Measurements from ENCODE around the gene MLN. TPM values are rescaled to one million over a fixed set of nuclear protein-coding genes. Genes with fewer than 3 reads are reported as not detected.
A peak's percentile ranks its signal among the peaks of the same experiment; 100 is the strongest.

The MLN gene
- total and polyA plus RNA-seq, 7 experiments from 2014 or later, result not detected

GRCh38 chr6:33756211-33756954 lies 47.4 kb downstream of the MLN start:
- intact Hi-C loops (cut with micrococcal nuclease), result no loop called here
- H3K9me3 ChIP-seq (ENCODE audit: control insufficient read depth in 2 of 3, low read length in 3 of 3), result no peaks in the 10 kb centered on the region
- ChIA-PET CTCF (interaction anchor here (1.0 kb wide), 1 partner anchor 12 kb away, joined by 3 read pairs; no protein-coding TSS in a partner anchor), POLR2A (no interaction called here)
- Mint-ChIP-seq H3K4me1 (no peaks in the 10 kb centered on the region), H3K9me3 (peaks cover 0 to 1% (median 0%) of the 10 kb centered on the region in 11 donors), H3K27me3 (peaks cover 0 to 2% (median 0%) of the 10 kb centered on the region in 5 donors), H3K36me3 (no peaks in the 10 kb centered on the region), H3K4me3 (no peak overlapping the region), H3K27ac (no peak overlapping the region)
- H3K36me3 ChIP-seq (ENCODE audit: control insufficient read depth in 2 of 3, insufficient read depth in 3 of 3, low read length in 3 of 3), result no peaks in the 10 kb centered on the region
- DNase-seq (no peak), ATAC-seq (no peak)
- no peak overlapping the region for H3K4me3 ChIP-seq (ENCODE audit: low read length)
- no peaks in the 10 kb centered on the region for H3K4me1 ChIP-seq (ENCODE audit: control insufficient read depth in 2 of 2, insufficient read depth in 2 of 2, low read length in 2 of 2)
- H3K27ac ChIP-seq (ENCODE audit: low read depth, low read length), result no peak overlapping the region
- no peaks in the 10 kb centered on the region for H3K27me3 ChIP-seq (ENCODE audit: control insufficient read depth in 2 of 2, insufficient read depth in 2 of 2, low read length in 2 of 2)

GRCh38 chr6:33755070-33755869 lies 48.5 kb downstream of the MLN start:
- DNase-seq (no peak), ATAC-seq (no peak)
- Histone ChIP-seq H3K36me3 (ENCODE audit: control insufficient read depth in 2 of 3, insufficient read depth in 3 of 3, low read length in 3 of 3) (no peaks in the 10 kb centered on the region), H3K9me3 (ENCODE audit: control insufficient read depth in 2 of 3, low read length in 3 of 3) (no peaks in the 10 kb centered on the region), H3K27ac (ENCODE audit: low read depth, low read length) (no peak overlapping the region), H3K4me1 (ENCODE audit: control insufficient read depth in 2 of 2, insufficient read depth in 2 of 2, low read length in 2 of 2) (no peaks in the 10 kb centered on the region), H3K4me3 (ENCODE audit: low read length) (no peak overlapping the region), H3K27me3 (ENCODE audit: control insufficient read depth in 2 of 2, insufficient read depth in 2 of 2, low read length in 2 of 2) (no peaks in the 10 kb centered on the region)
- peaks cover 0 to 1% (median 0%) of the 10 kb centered on the region in 11 donors for H3K9me3 Mint-ChIP-seq
- no peak overlapping the region for H3K27ac Mint-ChIP-seq
- intact Hi-C loops (cut with micrococcal nuclease), result no loop called here
- POLR2A ChIA-PET, result no interaction called here
- no peaks in the 10 kb centered on the region for H3K4me1 Mint-ChIP-seq
- CTCF ChIA-PET, result interaction anchor here (1.2 kb wide), 1 partner anchor 11 kb away, joined by 4 read pairs; no protein-coding TSS in a partner anchor
- no peaks in the 10 kb centered on the region for H3K36me3 Mint-ChIP-seq
- H3K4me3 Mint-ChIP-seq, result no peak overlapping the region
- H3K27me3 Mint-ChIP-seq, result peaks cover 0 to 2% (median 0%) of the 10 kb centered on the region in 5 donors

- Mint-ChIP-seq H3K27ac (no peak overlapping the region), H3K9me3 (peaks cover 0 to 1% (median 0%) of the 10 kb centered on the region in 11 donors), H3K36me3 (no peaks in the 10 kb centered on the region), H3K4me3 (no peak overlapping the region), H3K27me3 (peaks cover 0 to 2% (median 0%) of the 10 kb centered on the region in 5 donors), H3K4me1 (no peaks in the 10 kb centered on the region)
- ChIA-PET POLR2A (no interaction called here), CTCF (interaction anchor here (1.2 kb wide), 1 partner anchor 10 kb away, joined by 4 read pairs; no protein-coding TSS in a partner anchor)
- intact Hi-C loops (cut with micrococcal nuclease), result no loop called here
- no peak for ATAC-seq
- no peak overlapping the region for H3K4me3 ChIP-seq (ENCODE audit: low read length)
- no peaks in the 10 kb centered on the region for H3K36me3 ChIP-seq (ENCODE audit: control insufficient read depth in 2 of 3, insufficient read depth in 3 of 3, low read length in 3 of 3)
- H3K27me3 ChIP-seq (ENCODE audit: control insufficient read depth in 2 of 2, insufficient read depth in 2 of 2, low read length in 2 of 2), result no peaks in the 10 kb centered on the region
- DNase-seq, result no peak
- H3K27ac ChIP-seq (ENCODE audit: low read depth, low read length), result no peak overlapping the region
- no peaks in the 10 kb centered on the region for H3K9me3 ChIP-seq (ENCODE audit: control insufficient read depth in 2 of 3, low read length in 3 of 3)
- no peaks in the 10 kb centered on the region for H3K4me1 ChIP-seq (ENCODE audit: control insufficient read depth in 2 of 2, insufficient read depth in 2 of 2, low read length in 2 of 2)
These were observed 49.6 kb downstream of the MLN start for GRCh38 chr6:33754222-33754621.

- CTCF ChIA-PET, result no interaction called here
- ATAC-seq, result no peak
- no peak overlapping the region for H3K4me3 Mint-ChIP-seq
These were observed 51.2 kb downstream of the MLN start for GRCh38 chr6:33752646-33753015.

GRCh38 chr6:33751771-33752645 lies 51.8 kb downstream of the MLN start:
- H3K9me3 ChIP-seq (ENCODE audit: control insufficient read depth in 2 of 3, low read length in 3 of 3), result no peaks in the 10 kb centered on the region
- Mint-ChIP-seq H3K27me3 (peaks cover 0 to 6% (median 0%) of the 10 kb centered on the region in 5 donors), H3K9me3 (no peaks in the 10 kb centered on the region), H3K4me1 (no peaks in the 10 kb centered on the region), H3K4me3 (no peak overlapping the region), H3K36me3 (no peaks in the 10 kb centered on the region), H3K27ac (no peak overlapping the region)
- ATAC-seq (no peak), DNase-seq (no peak)
- H3K36me3 ChIP-seq (ENCODE audit: control insufficient read depth in 2 of 3, insufficient read depth in 3 of 3, low read length in 3 of 3), result no peaks in the 10 kb centered on the region
- H3K27ac ChIP-seq (ENCODE audit: low read depth, low read length), result no peak overlapping the region
- H3K4me1 ChIP-seq (ENCODE audit: control insufficient read depth in 2 of 2, insufficient read depth in 2 of 2, low read length in 2 of 2), result no peaks in the 10 kb centered on the region
- no peak overlapping the region for H3K4me3 ChIP-seq (ENCODE audit: low read length)
- ChIA-PET CTCF (interaction anchor here (1.8 kb wide), 1 partner anchor 9 kb away, joined by 4 read pairs; no protein-coding TSS in a partner anchor), POLR2A (no interaction called here)
- H3K27me3 ChIP-seq (ENCODE audit: control insufficient read depth in 2 of 2, insufficient read depth in 2 of 2, low read length in 2 of 2), result no peaks in the 10 kb centered on the region
- intact Hi-C loops (cut with micrococcal nuclease), result no loop called here

More at GRCh38 chr6:33752646-33753015, 51.2 kb downstream of the MLN start:
- Mint-ChIP-seq H3K27me3 (peaks cover 0 to 4% (median 0%) of the 10 kb centered on the region in 5 donors), H3K4me1 (no peaks in the 10 kb centered on the region), H3K36me3 (no peaks in the 10 kb centered on the region), H3K9me3 (peaks cover 0 to 1% (median 0%) of the 10 kb centered on the region in 11 donors), H3K27ac (no peak overlapping the region)
- no peaks in the 10 kb centered on the region for H3K36me3 ChIP-seq (ENCODE audit: control insufficient read depth in 2 of 3, insufficient read depth in 3 of 3, low read length in 3 of 3)
- no peaks in the 10 kb centered on the region for H3K9me3 ChIP-seq (ENCODE audit: control insufficient read depth in 2 of 3, low read length in 3 of 3)
- no peaks in the 10 kb centered on the region for H3K27me3 ChIP-seq (ENCODE audit: control insufficient read depth in 2 of 2, insufficient read depth in 2 of 2, low read length in 2 of 2)
- no peak overlapping the region for H3K4me3 ChIP-seq (ENCODE audit: low read length)
- no peak overlapping the region for H3K27ac ChIP-seq (ENCODE audit: low read depth, low read length)
- H3K4me1 ChIP-seq (ENCODE audit: control insufficient read depth in 2 of 2, insufficient read depth in 2 of 2, low read length in 2 of 2), result no peaks in the 10 kb centered on the region
- intact Hi-C loops (cut with micrococcal nuclease), result no loop called here
- POLR2A ChIA-PET, result no interaction called here
- no peak for DNase-seq

GRCh38 chr6:33750244-33750991 lies 53.4 kb downstream of the MLN start:
- Histone ChIP-seq H3K4me3 (ENCODE audit: low read length) (no peak overlapping the region), H3K9me3 (ENCODE audit: control insufficient read depth in 2 of 3, low read length in 3 of 3) (no peaks in the 10 kb centered on the region), H3K27me3 (ENCODE audit: control insufficient read depth in 2 of 2, insufficient read depth in 2 of 2, low read length in 2 of 2) (no peaks in the 10 kb centered on the region), H3K36me3 (ENCODE audit: control insufficient read depth in 2 of 3, insufficient read depth in 3 of 3, low read length in 3 of 3) (no peaks in the 10 kb centered on the region), H3K4me1 (ENCODE audit: control insufficient read depth in 2 of 2, insufficient read depth in 2 of 2, low read length in 2 of 2) (no peaks in the 10 kb centered on the region), H3K27ac (ENCODE audit: low read depth, low read length) (no peak overlapping the region)
- Mint-ChIP-seq H3K36me3 (no peaks in the 10 kb centered on the region), H3K4me3 (no peak overlapping the region), H3K4me1 (no peaks in the 10 kb centered on the region), H3K27ac (peak overlapping the region in 2 of 9 donors; percentile 26 to 55), H3K27me3 (peaks cover 0 to 6% (median 0%) of the 10 kb centered on the region in 5 donors), H3K9me3 (no peaks in the 10 kb centered on the region)
- ChIA-PET POLR2A (no interaction called here), CTCF (interaction anchor here (1.2 to 1.8 kb wide), 2 partner anchors 7 to 13 kb away, joined by 4 read pairs; no protein-coding TSS in a partner anchor)
- ATAC-seq (no peak), DNase-seq (no peak)
- intact Hi-C loops (cut with micrococcal nuclease), result no loop called here

Data from naive thymus-derived CD4-positive, alpha-beta T cell (primary cell).